22Rv1 (cell line): ENCODE results near the gene CARMIL1.
"Not testable (repeated sequence)": the region's sequence is repeated elsewhere in the genome, so short reads cannot be mapped to it uniquely, and the experiment has no call there.

Experiments used
- H3K27ac ChIP-seq: fragments of 450-650 bp; 2 replicates; pipeline ENCODE4 v1.5.1; 2017
- CTCF ChIP-seq: fragments of 450-650 bp; IDR thresholded peaks from 2 replicates; pipeline ENCODE4 v1.5.1; 2017; ENCODE audit warnings: mild to moderate bottlenecking
- ZFX ChIP-seq: fragments of 450-650 bp; IDR thresholded peaks from 2 replicates; pipeline ENCODE4 v1.6.1; 2017; ENCODE audit warnings: antibody characterized with exemption, borderline replicate concordance

The CARMIL1 gene

DNA sequence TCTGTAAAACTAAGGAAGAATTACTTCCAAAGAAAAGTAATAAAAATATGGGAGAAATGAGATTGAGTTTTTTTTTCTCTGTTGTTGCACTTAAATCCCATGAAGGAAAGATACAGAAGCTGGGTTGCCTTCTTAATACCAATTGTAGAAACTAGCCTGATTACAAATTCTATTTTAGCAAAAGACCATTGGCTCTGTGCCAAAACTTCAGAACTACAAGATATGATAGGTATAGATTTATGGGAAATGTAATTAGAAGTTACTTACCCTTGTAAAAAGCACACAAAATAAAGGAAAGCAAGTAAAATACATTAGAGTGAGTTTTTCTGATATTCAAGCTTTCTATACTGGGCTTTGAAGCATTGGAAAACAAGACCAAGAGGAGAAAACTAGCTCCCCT lies 299.4 kb downstream of the CARMIL1 start:
- TF ChIP-seq ZFX (no peak), CTCF (no peak)
- 0 out of 2 replicates have a peak overlapping the region, but pooled peaks have one; percentile 3 for H3K27ac ChIP-seq

GRCh38 chr6:25579391-25579883 lies 300.3 kb downstream of the CARMIL1 start:
- no peak for TF ChIP-seq CTCF
- TF ChIP-seq ZFX, result no peak
- H3K27ac ChIP-seq, result no peak overlapping the region

DNA sequence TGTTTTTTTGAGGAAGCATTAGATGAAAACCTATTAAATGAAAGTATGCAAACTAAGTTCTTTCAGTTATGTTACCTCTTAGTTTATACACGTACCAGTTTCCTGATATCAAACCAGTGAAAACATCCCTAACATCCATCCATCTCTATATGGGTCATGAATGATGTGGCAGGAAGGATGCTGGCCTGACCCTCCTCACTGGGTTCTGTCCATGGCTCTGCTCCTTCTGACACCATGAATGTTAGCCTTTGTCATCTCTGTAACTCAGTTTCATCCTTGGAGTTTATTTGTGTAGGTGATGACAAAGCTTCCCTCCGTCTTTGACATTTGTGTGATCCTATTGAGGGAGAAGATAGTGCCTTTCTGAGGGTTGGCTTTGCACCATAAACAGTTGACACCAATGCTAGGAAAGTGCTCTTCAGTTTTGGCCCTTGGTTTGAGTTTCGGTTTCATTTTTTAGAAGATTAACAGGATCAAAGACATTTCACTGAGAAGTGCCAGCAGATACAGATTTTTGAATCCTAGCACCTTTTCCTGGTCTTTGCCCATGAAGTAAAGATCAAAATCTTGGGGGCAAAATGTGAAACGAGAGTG lies 300.8 kb downstream of the CARMIL1 start:
- H3K27ac ChIP-seq, result no peak overlapping the region

GRCh38 chr6:25582101-25582500 lies 302.9 kb downstream of the CARMIL1 start:
- H3K27ac ChIP-seq, result no peak overlapping the region
- TF ChIP-seq ZFX (no peak), CTCF (no peak)

More for the DNA sequence above, 300.8 kb downstream of the CARMIL1 start:
- no peak for TF ChIP-seq ZFX
- no peak for TF ChIP-seq CTCF

DNA sequence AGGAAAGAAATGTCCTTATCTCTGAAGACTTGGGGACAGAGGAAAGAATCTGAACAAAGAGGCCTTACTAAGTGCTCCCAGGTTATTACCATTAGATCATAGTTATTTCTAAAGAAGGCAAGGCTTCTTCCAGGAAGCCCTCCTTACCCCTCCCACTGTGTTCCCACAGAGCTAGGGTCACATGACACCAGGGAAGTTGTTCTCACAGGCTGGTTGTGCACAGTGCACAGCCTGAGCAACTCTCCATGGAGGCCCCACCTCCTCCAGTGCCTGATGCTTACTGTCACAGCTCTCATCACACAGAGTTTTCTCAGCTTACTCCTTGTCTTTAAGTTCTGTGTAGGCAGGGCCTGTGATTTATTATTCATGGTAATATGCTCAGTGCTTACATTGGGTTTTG lies 303.9 kb downstream of the CARMIL1 start:
- H3K27ac ChIP-seq, result no peak overlapping the region
- TF ChIP-seq ZFX, result no peak

- no peak overlapping the region for H3K27ac ChIP-seq
- TF ChIP-seq CTCF (no peak), ZFX (no peak)
Measured at GRCh38 chr6:25583906-25584305, 304.7 kb downstream of the CARMIL1 start.

- no peak overlapping the region for H3K27ac ChIP-seq
- TF ChIP-seq ZFX (no peak), CTCF (no peak)
Measured at GRCh38 chr6:25585225-25585624, 306.1 kb downstream of the CARMIL1 start.

- not testable (repeated sequence) for H3K27ac ChIP-seq
Measured at GRCh38 chr6:25586119-25586518, 306.9 kb downstream of the CARMIL1 start.
